H1 (cell line): ENCODE data around the gene MYO5B. TPM values are rescaled to one million over a fixed set of nuclear protein-coding genes. Genes with fewer than 3 reads are reported as not detected.
A peak's percentile ranks its signal among the peaks of the same experiment; 100 is the strongest.

Experiments used
- CTCF ChIA-PET: fragments of 300-600 bp; sonication (Branson Sonifier 250); formaldehyde crosslinking; loops from one replicate; lab custom pipeline; 2021; ENCODE audit not compliant: partially characterized antibody; lab: Charles Lee
- POLR2A ChIA-PET: fragments of 300-600 bp; sonication (Branson Sonifier 250); formaldehyde crosslinking; loops from one replicate; lab custom pipeline; 2021; ENCODE audit warnings: inconsistent platforms; ENCODE audit not compliant: partially characterized antibody; lab: Charles Lee
- DNase-seq, 2 experiments: peaks; one replicate each; pipeline versions ENCODE4 v3.0.0 to v3.0.0-alpha.2; 2010 to 2022; ENCODE audit warnings: low spot score in 2 of 2, low read depth in 1 of 2, mixed read lengths in 1 of 2
- FAIRE-seq: peaks from 2 replicates; lab custom pipeline; 2011; peaks lifted over from hg19 to GRCh38; lab: Jason Lieb, UNC
- H2AFZ ChIP-seq: 2 replicates; pipeline ENCODE4 v1.8.1; 2012; ENCODE audit warnings: low read length, inconsistent platforms
- H2AK5ac ChIP-seq: 2 replicates; pipeline ENCODE4 v1.6.1; 2013; ENCODE audit warnings: low read depth, low read length
- H2BK120ac ChIP-seq: replicated peaks from 2 replicates; pipeline ENCODE3; 2013; ENCODE audit warnings: low read depth, low read length, inconsistent platforms
- H2BK12ac ChIP-seq: 2 replicates; pipeline ENCODE4 v1.6.1; 2013; ENCODE audit warnings: low read depth, low read length
- H2BK15ac ChIP-seq: 2 replicates; pipeline ENCODE4 v1.6.1; 2013; ENCODE audit warnings: low read length
- H2BK20ac ChIP-seq: 2 replicates; pipeline ENCODE4 v1.6.1; 2013; ENCODE audit warnings: low read length
- H2BK5ac ChIP-seq: 2 replicates; pipeline ENCODE4 v1.6.1; 2013; ENCODE audit warnings: low read depth, low read length
- H3K14ac ChIP-seq: 2 replicates; pipeline ENCODE4 v1.6.1; 2013; ENCODE audit warnings: inconsistent platforms; ENCODE audit not compliant: insufficient read length
- H3K18ac ChIP-seq: 2 replicates; pipeline ENCODE4 v1.6.1; 2013; ENCODE audit warnings: low read length; ENCODE audit errors: extremely low read depth
- H3K23ac ChIP-seq: 2 replicates; pipeline ENCODE4 v1.6.1; 2013; ENCODE audit warnings: inconsistent platforms; ENCODE audit not compliant: insufficient read length
- H3K23me2 ChIP-seq: 2 replicates; pipeline ENCODE4 v1.6.1; 2013; ENCODE audit warnings: low read depth, low read length
- H3K27ac ChIP-seq: 2 replicates; pipeline ENCODE4 v1.6.1; 2011; ENCODE audit warnings: low read depth, low read length, inconsistent platforms
- H3K27me3 ChIP-seq, 4 experiments: replicated peaks in 1 of 4; 1 replicate in 1 of 4; 2 replicates in 3 of 4; pipeline versions ENCODE4 v1.6.1 to v1.8.1; 2011 to 2013; ENCODE audit warnings: low read length in 3 of 4, mild to moderate bottlenecking in 3 of 4, inconsistent platforms in 2 of 4, mixed read lengths in 2 of 4, moderate library complexity in 1 of 4; ENCODE audit not compliant: control insufficient read depth in 3 of 4, insufficient read depth in 3 of 4; ENCODE audit errors: extremely low read depth in 1 of 4
- H3K36me3 ChIP-seq, 4 experiments: 2 replicates each; pipeline versions ENCODE4 v1.6.1 to v1.8.1; 2011 to 2013; ENCODE audit warnings: mild to moderate bottlenecking in 4 of 4, low read length in 3 of 4, moderate library complexity in 2 of 4, control low read depth in 1 of 4, inconsistent platforms in 1 of 4; ENCODE audit not compliant: insufficient read depth in 4 of 4, control insufficient read depth in 2 of 4
- H3K4ac ChIP-seq: replicated peaks from 2 replicates; pipeline ENCODE3; 2013; ENCODE audit warnings: low read length, low read depth, mixed read lengths, inconsistent platforms; ENCODE audit not compliant: insufficient read length
- H3K4me1 ChIP-seq, 4 experiments: replicated peaks in 1 of 4; 1 replicate in 1 of 4; 2 replicates in 3 of 4; pipeline versions ENCODE4 v1.6.1 to v1.8.1; 2011 to 2013; ENCODE audit warnings: low read length in 3 of 4, inconsistent platforms in 2 of 4, mixed read lengths in 1 of 4; ENCODE audit not compliant: insufficient read depth in 4 of 4, control insufficient read depth in 3 of 4
- H3K4me2 ChIP-seq, 2 experiments: 2 replicates each; pipeline versions ENCODE4 v1.6.1 to v1.8.1; 2011 to 2013; ENCODE audit warnings: low read depth in 2 of 2, low read length in 2 of 2, control low read depth in 1 of 2, inconsistent platforms in 1 of 2, mild to moderate bottlenecking in 1 of 2; ENCODE audit not compliant: insufficient read depth in 1 of 2
- H3K4me3 ChIP-seq, 4 experiments: fragments of 200-600, 300-600 bp in 1 of 4; sonication (generic), shearing (Covaris generic), sonication (Bioruptor Twin) in 1 of 4; 2 replicates each; pipeline versions ENCODE4 v1.5.1 to v1.8.1; 2011 to 2016; ENCODE audit warnings: low read length in 4 of 4, low read depth in 3 of 4, control low read depth in 2 of 4, inconsistent platforms in 2 of 4, mild to moderate bottlenecking in 2 of 4, mixed read lengths in 1 of 4, moderate library complexity in 1 of 4; ENCODE audit not compliant: insufficient read depth in 2 of 4; ENCODE audit errors: extremely low read depth in 1 of 4
- H3K56ac ChIP-seq: replicated peaks from 2 replicates; pipeline ENCODE3; 2013; ENCODE audit warnings: low read depth, mild to moderate bottlenecking, mixed read lengths, low read length, inconsistent platforms; ENCODE audit not compliant: insufficient read length
- H3K79me1 ChIP-seq: 2 replicates; pipeline ENCODE4 v1.6.1; 2013; ENCODE audit warnings: low read depth, low read length, control low read depth
- H3K79me2 ChIP-seq, 2 experiments: 2 replicates each; pipeline versions ENCODE4 v1.6.1 to v1.8.1; 2012 to 2013; ENCODE audit warnings: low read length in 2 of 2, mild to moderate bottlenecking in 2 of 2, inconsistent platforms in 1 of 2; ENCODE audit not compliant: insufficient read depth in 2 of 2, control insufficient read depth in 1 of 2
- H3K9ac ChIP-seq, 4 experiments: replicated peaks in 1 of 4; 1 replicate in 1 of 4; 2 replicates in 3 of 4; pipeline versions ENCODE4 v1.6.1 to v1.8.1; 2011 to 2013; ENCODE audit warnings: low read depth in 3 of 4, low read length in 3 of 4, control low read depth in 2 of 4, mild to moderate bottlenecking in 2 of 4, moderate library complexity in 2 of 4, inconsistent platforms in 1 of 4; ENCODE audit errors: extremely low read depth in 1 of 4
- H3K9me3 ChIP-seq, 2 experiments: 2 replicates each; pipeline versions ENCODE4 v1.6.1 to v1.8.1; 2012 to 2013; ENCODE audit warnings: mild to moderate bottlenecking in 2 of 2, moderate library complexity in 2 of 2, control low read depth in 1 of 2, inconsistent platforms in 1 of 2, low read depth in 1 of 2, low read length in 1 of 2, mixed read lengths in 1 of 2; ENCODE audit not compliant: insufficient read depth in 2 of 2
- H4K20me1 ChIP-seq, 2 experiments: replicated peaks in 1 of 2; 2 replicates each; pipeline versions ENCODE3 to v1.8.1; 2011 to 2013; ENCODE audit warnings: inconsistent platforms in 2 of 2, low read length in 2 of 2, mild to moderate bottlenecking in 1 of 2; ENCODE audit not compliant: insufficient read depth in 2 of 2, control insufficient read depth in 1 of 2
- H4K5ac ChIP-seq: 2 replicates; pipeline ENCODE4 v1.6.1; 2013; ENCODE audit warnings: low read length, low read depth, mixed read lengths, inconsistent platforms; ENCODE audit not compliant: insufficient read length
- H4K8ac ChIP-seq: 2 replicates; pipeline ENCODE4 v1.8.0; 2013; ENCODE audit warnings: mild to moderate bottlenecking, moderate library complexity, low read length, inconsistent platforms; ENCODE audit not compliant: insufficient read depth; ENCODE audit errors: extremely low read depth
- H4K91ac ChIP-seq: replicated peaks from 2 replicates; pipeline ENCODE3; 2013; ENCODE audit warnings: low read length, mixed read lengths, inconsistent platforms; ENCODE audit not compliant: insufficient read length
- GABPA ChIP-seq: IDR thresholded peaks from 2 replicates; pipeline ENCODE4 v1.6.1; 2011; ENCODE audit warnings: mild to moderate bottlenecking, low read length, moderate library complexity, borderline replicate concordance; ENCODE audit not compliant: insufficient read depth
- RXRA ChIP-seq: IDR thresholded peaks from 2 replicates; pipeline ENCODE4 v1.6.1; 2011; ENCODE audit warnings: low read depth, mild to moderate bottlenecking, low read length, moderate library complexity; ENCODE audit not compliant: insufficient read depth
- YY1 ChIP-seq: IDR thresholded peaks from 2 replicates; pipeline ENCODE4 v1.6.1; 2011; ENCODE audit warnings: low read depth, mild to moderate bottlenecking, low read length
- WGBS, 2 experiments: shearing (Covaris generic) in 1 of 2; methylation state at CpG; one replicate each; pipeline versions ENCODE4 v1.1.6 to v1.1.7; 2013 to 2015; ENCODE audit warnings: low lambda C conversion rate in 2 of 2, mixed read lengths in 2 of 2, inconsistent platforms in 1 of 2, low coverage in 1 of 2, missing lambda C conversion rate in 1 of 2; ENCODE audit not compliant: insufficient replicate concordance in 2 of 2, insufficient coverage in 1 of 2, insufficient read length in 1 of 2; ENCODE audit errors: extremely low coverage in 1 of 2, missing lambda C conversion rate in 1 of 2; 5-methylcytosine and 5-hydroxymethylcytosine counted together
- polyA plus RNA-seq, 7 experiments: library from polyadenylated mRNA; depleted of rRNA in 3 of 7; stranded (reverse) in 5 of 7; unstranded in 2 of 7; fragments of >200 nt in 5 of 7; fragments of 200-250 nt in 2 of 7; gene quantifications; 1 replicate in 5 of 7; 2 replicates in 1 of 7; 4 replicates in 1 of 7; pipeline versions ENCODE4 v1.2.1 to v1.2.3, GENCODE V29; 2011 to 2013; ENCODE audit warnings: missing spikeins in 2 of 7, mixed read lengths in 2 of 7
- total RNA-seq: library from RNA; stranded (reverse); fragmentation: NEBNext Ultra II Directional; extraction: Animal tissue kit (Norgen Biotek cat#: 25700); gene quantifications from 2 replicates; pipeline ENCODE4 v1.2.1, GENCODE V29; 2021

Gene MYO5B
- total and polyA plus RNA-seq, 2 of the 8 experiments (the other 6 are each of a cell fraction or from before 2014, with no cell fraction given): 6.4 to 7.7 TPM

GRCh38 chr18:49778826-49779465 lies 416.0 kb downstream of the MYO5B start:
- FAIRE-seq: no peak
- 82% methylated on average over 7 of the region's 8 CpGs; no CpG with 5 or more reads in 1 of the 2 experiments for WGBS, 2 experiments
- Histone ChIP-seq H3K18ac (no peak overlapping the region), H3K79me2 (no peaks in the 10 kb centered on the region), H4K5ac (no peak overlapping the region), H3K4me2 (no peak overlapping the region), H3K4me3 (no peak overlapping the region), H2AFZ (no peak overlapping the region), H2BK20ac (no peak overlapping the region), H2BK15ac (no peak overlapping the region), H3K9me3 (peaks cover 0 to 5% of the 10 kb centered on the region in 2 experiments; a peak in 1 of 4 replicates), H4K91ac (no peak overlapping the region), H3K36me3 (peaks cover 0 to 33% (median 17%) of the 10 kb centered on the region in 4 experiments; a peak in 6 of 8 replicates), H3K9ac (no peak overlapping the region), H3K27me3 (no peaks in the 10 kb centered on the region), H2AK5ac (no peak overlapping the region), H4K20me1 (no peaks in the 10 kb centered on the region), H2BK120ac (no peak overlapping the region), H4K8ac (no peak overlapping the region), H3K4ac (no peak overlapping the region), H3K14ac (no peak overlapping the region), H3K79me1 (no peaks in the 10 kb centered on the region), H2BK12ac (0 out of 2 replicates have a peak overlapping the region, but pooled peaks have one; percentile 9), H3K27ac (no peak overlapping the region), H2BK5ac (no peak overlapping the region), H3K56ac (no peak overlapping the region), H3K23me2 (no peaks in the 10 kb centered on the region), H3K4me1 (no peaks in the 10 kb centered on the region), H3K23ac (no peak overlapping the region)
- TF ChIP-seq RXRA (no peak), GABPA (no peak), YY1 (0 out of 2 replicates have a peak, but pooled peaks have one; percentile 23)
- ChIA-PET CTCF (interaction anchor here (0.6 to 2.2 kb wide), 7 partner anchors 11 to 463 kb away, joined by 3 to 5 read pairs (median 3); no protein-coding TSS in a partner anchor), POLR2A (no interaction called here)
- DNase-seq: no peak
